Gastrocnemius medialis (tissue), 4 donors: ENCODE results near the gene F2RL1.

ENCODE experiments used
- CTCF ChIP-seq, 5 experiments: fragments of 450-650 bp in 3 of 5; fragments of 200-600 bp in 2 of 5; sonication (generic) in 2 of 5; IDR thresholded peaks in 4 of 5; conservative IDR thresholded peaks in 1 of 5; 1 replicate in 4 of 5; 2 replicates in 1 of 5; pipeline ENCODE4 v1.5.1; 2016 to 2019; ENCODE audit warnings: antibody characterized with exemption in 5 of 5, mild to moderate bottlenecking in 3 of 5, moderate library complexity in 3 of 5
- POLR2A ChIP-seq, 2 donors: fragments of 450-650 bp; IDR thresholded peaks; one replicate each; pipeline ENCODE4 v1.6.1; 2017; ENCODE audit warnings: antibody characterized with exemption in 2 of 2, mild to moderate bottlenecking in 2 of 2, moderate library complexity in 2 of 2

- TF ChIP-seq CTCF (IDR thresholded peaks at IDR 0.05 in 4 of 5, conservative IDR thresholded peaks at IDR 0.05 in 1 of 5), result no peak
- no peak for TF ChIP-seq POLR2A (IDR thresholded peaks at IDR 0.05)
These were observed 1.7 kb downstream of the F2RL1 start for GRCh38 chr5:76820526-76820890.
